Iris pigment epithelial cell (primary cell): Measurements from ENCODE around the gene SLC2A5.
"Not testable (repeated sequence)": the region's sequence is repeated elsewhere in the genome, so short reads cannot be mapped to it uniquely, and the experiment has no call there.

Experiments used
- DNase-seq: peaks from one replicate; pipeline ENCODE4 v3.0.0-alpha.2; 2011; ENCODE audit warnings: low read depth

Gene SLC2A5

GRCh38 chr1:9004700-9005394, 64.6 kb downstream of the SLC2A5 start:
- peak; percentile 83 for DNase-seq

DNA sequence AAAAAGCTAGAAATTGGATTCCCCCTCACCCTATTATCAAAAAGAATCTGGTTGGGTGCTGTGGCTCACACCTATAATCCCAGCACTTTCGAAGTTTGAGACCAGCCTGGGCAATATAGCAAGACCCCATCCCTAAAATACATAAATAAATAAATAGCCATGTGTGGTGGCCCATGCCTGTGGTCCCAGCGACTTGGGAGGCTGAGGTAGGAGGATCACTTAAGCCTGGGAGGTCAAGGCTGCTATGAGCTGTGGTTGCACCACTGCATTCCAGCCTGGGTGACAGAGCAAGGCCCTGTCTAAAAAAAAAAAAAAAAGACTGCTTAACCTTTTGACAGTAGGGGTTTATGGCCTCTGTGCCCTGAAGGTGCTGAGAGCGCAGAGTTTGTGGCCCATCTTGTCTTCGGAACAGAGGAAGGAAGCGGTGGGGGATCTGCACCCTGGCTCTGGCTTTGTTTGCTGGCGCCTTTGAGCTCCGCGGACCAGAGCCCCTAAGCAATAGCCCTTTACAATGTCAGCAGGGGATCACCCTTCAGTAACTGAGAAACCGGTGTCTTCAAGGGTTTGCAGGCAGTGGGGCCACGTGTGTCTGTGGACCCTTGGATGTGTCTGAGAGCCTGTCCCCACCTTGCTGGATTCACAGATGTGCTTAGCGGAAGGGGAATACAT, 65.3 kb downstream of the SLC2A5 start:
- DNase-seq = no peak

DNA sequence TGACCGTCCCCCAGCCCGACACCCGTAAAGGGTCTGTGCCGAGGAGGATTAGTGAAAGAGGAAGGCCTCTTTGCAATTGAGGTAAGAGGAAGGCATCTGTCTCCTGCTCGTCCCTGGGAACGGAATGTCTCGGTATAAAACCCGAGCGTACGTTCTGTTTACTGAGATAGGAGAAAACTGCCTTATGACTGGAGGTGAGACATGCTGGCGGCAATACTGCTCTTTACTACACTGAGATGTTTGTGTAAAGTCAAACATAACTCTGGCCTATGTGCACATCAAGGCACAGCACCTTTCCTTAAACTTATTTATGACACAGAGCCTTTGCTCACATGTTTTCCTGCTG, 67.2 kb downstream of the SLC2A5 start:
- DNase-seq = not testable (repeated sequence)

- not testable (repeated sequence) for DNase-seq
These were observed 67.8 kb downstream of the SLC2A5 start for GRCh38 chr1:9001534-9002214.

DNA sequence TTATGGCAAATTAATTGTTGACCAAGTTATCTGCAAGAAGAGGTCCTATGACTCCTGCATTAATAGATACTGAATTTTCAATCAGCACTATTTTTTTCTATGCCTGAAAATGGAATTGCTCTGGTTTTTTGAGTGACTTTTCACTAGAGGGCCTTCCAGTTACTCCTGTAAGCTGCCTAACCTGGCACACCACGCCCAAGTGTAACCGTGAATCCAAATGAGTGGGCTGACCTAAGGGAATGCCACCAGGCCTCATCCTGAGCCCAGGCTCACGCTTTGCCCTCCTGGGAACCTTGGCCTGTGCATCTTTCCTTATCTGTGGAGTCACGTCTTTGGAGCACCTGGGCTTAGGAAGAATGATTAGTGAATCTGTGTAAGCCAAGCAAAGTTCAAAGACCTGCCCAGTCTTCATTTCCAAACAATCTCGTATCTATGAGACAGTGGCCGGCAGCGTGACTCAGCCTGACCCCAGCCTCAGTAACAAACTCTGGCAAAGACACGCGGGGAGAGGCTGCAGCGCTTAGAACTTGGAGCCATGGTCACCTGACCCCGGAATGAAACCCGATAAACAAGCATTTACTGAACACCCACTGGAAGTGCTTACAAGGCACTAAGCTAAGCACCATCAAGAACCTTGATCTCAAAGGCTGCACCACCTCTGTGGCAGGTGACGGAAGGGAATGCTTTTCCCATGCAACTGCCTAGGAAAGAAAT, 75.3 kb downstream of the SLC2A5 start:
- DNase-seq = not testable (repeated sequence)

DNA sequence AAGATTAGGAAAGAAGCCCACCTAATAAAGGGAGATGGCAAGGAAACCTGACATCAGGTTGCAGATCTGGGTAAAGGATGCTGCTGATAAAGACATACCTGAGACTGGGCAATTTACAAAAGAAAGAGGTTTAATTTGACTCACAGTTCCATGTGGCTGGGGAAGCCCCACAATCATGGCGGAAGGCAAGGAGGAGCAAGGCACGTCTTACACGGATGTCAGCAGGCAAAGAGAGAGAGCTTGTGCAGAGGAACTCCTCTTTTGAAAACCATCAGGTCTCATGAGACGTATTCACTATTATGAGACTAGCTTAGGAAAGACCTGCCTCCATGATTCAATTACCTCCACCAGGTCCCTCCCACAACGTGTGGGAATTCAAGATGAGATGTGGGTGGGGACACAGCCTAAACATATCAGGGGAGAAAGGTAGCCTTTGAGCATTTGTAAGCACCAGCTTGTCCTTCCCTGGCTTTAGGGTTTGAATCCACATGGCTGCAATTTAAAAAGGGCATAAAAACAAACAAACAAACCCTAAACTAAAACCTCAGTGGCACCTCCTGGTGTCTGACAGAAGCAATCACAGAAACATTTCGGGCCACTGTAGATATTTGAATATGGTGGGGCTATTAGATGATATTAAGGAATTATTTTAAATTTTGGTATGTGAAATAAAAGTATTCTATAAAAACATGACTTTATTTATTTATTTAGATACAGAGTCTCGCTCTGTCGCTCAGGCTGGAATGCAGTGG, 76.3 kb downstream of the SLC2A5 start:
- no peak for DNase-seq

DNA sequence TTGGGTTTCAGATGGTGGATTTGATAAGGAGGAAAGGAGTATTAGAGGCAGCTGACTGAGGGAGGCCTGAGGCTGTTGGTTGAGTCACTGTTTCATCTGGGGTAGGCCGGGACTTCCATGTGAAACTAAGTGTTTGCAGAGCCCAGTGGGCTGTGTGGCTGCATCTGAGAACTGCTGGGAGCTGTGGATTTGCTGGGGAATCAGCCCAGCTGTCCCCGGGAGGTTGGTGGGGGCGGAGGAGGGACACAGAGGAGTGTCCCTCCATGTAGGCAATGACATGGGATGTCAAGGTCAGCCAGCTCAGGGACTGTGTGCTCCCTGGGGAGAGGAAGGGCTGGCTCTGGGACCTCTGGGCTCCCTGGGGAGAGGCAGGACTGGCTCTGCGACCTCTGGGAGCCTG, 79.6 kb downstream of the SLC2A5 start:
- peak; percentile 41 for DNase-seq

GRCh38 chr1:8989061-8989460, 80.4 kb downstream of the SLC2A5 start:
- no peak for DNase-seq

DNA sequence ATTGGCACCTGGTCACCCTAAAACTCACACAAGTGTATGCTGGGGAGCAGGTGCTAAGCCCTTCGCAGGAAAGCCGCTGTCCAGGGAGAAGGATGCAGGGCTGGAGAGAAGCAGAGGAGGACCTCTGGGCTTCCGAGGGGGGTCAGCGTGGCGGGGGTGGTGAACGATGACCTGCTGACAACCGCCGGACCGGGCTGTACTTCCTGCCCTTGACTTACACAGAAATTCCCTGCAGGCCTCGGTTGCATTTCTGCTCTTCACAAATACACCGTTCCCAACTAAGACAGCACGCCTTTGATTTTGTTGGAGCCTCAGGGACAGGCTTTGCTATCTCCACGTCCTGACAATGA, 80.8 kb downstream of the SLC2A5 start:
- DNase-seq = no peak

GRCh38 chr1:8987881-8988617, 81.4 kb downstream of the SLC2A5 start:
- peak; percentile 29 for DNase-seq

DNA sequence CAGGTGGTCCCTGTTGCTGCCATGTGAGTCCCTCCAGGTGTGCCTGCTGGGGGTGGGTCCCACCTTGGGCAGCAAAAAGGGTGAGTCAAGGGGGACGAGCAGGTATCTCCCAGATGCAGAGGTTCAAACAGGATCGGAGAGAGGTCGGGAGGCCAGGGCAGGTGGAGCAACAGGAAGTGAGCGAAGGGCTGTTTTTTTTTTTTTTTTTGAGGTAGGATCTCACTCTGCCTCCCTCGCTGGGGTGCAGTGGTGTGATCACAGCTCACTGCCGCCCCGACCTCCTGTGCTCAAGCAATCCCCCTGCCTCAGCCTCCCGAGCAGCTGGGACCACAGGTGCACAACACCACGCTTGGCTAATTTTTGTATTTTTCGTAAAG, 82.6 kb downstream of the SLC2A5 start:
- DNase-seq = no peak

GRCh38 chr1:8985915-8986813, 83.3 kb downstream of the SLC2A5 start:
- peak; percentile 97 for DNase-seq
